ENCODE data around the gene CASTOR1.

The CASTOR1 gene

GRCh38 chr22:30297991-30298701, 8.8 kb upstream of the CASTOR1 start:
- peak; percentile 21 for DNase-seq

- DNase-seq: no peak
Measured at GRCh38 chr22:30297276-30297990, 8.1 kb upstream of the CASTOR1 start.

- DNase-seq: no peak
Measured at GRCh38 chr22:30296833-30297232, 7.5 kb upstream of the CASTOR1 start.

- DNase-seq: no peak
Measured at GRCh38 chr22:30296324-30296723, 7.0 kb upstream of the CASTOR1 start.

- DNase-seq: no peak
Measured at GRCh38 chr22:30295576-30295975, 6.3 kb upstream of the CASTOR1 start.

- no peak for DNase-seq
Measured at GRCh38 chr22:30294830-30295229, 5.5 kb upstream of the CASTOR1 start.

- DNase-seq: no peak
Measured at GRCh38 chr22:30294066-30294465, 4.8 kb upstream of the CASTOR1 start.

GRCh38 chr22:30293026-30293425, 3.7 kb upstream of the CASTOR1 start:
- no peak for DNase-seq

- DNase-seq: no peak
Measured at GRCh38 chr22:30292069-30292970, 3.0 kb upstream of the CASTOR1 start.

- peak; percentile 67 for DNase-seq
Measured at GRCh38 chr22:30291058-30291892, 2.0 kb upstream of the CASTOR1 start.

- DNase-seq: peak; percentile 67
Measured at GRCh38 chr22:30290342-30291057, 1.2 kb upstream of the CASTOR1 start.

GRCh38 chr22:30289980-30290313, 642 bp upstream of the CASTOR1 start:
- no peak for DNase-seq

- no peak for DNase-seq
Measured at GRCh38 chr22:30288419-30289140, 725 bp downstream of the CASTOR1 start.

- DNase-seq: peak; percentile 64
Measured at GRCh38 chr22:30287648-30288418, 1.5 kb downstream of the CASTOR1 start.

GRCh38 chr22:30286813-30287647, 2.3 kb downstream of the CASTOR1 start:
- DNase-seq: peak; percentile 26

GRCh38 chr22:30286331-30286730, 3.0 kb downstream of the CASTOR1 start:
- DNase-seq: no peak

GRCh38 chr22:30285846-30286200, 3.5 kb downstream of the CASTOR1 start:
- DNase-seq: no peak

GRCh38 chr22:30285176-30285845, 4.0 kb downstream of the CASTOR1 start:
- no peak for DNase-seq

GRCh38 chr22:30284666-30285065, 4.6 kb downstream of the CASTOR1 start:
- no peak for DNase-seq

Data from NCI-H2029 (cell line).